Duodenal mucosa (tissue), 2 donors: Measurements from ENCODE around the gene NDUFAF8.

Experiments used
- H3K27ac ChIP-seq: one replicate; pipeline ENCODE4 v1.7.0; 2013; ENCODE audit warnings: low read depth, low read length
- H3K27me3 ChIP-seq, 2 donors: one replicate each; pipeline ENCODE4 v1.7.0; 2013; ENCODE audit warnings: low read length in 2 of 2, control low read depth in 1 of 2; ENCODE audit not compliant: insufficient read depth in 2 of 2, control insufficient read depth in 1 of 2
- H3K36me3 ChIP-seq, 2 donors: one replicate each; pipeline ENCODE4 v1.7.0; 2013; ENCODE audit warnings: low read length in 2 of 2, control low read depth in 1 of 2; ENCODE audit not compliant: insufficient read depth in 2 of 2, control insufficient read depth in 1 of 2
- H3K4me1 ChIP-seq, 2 donors: one replicate each; pipeline ENCODE4 v1.7.0; 2013; ENCODE audit warnings: low read length in 2 of 2, control low read depth in 1 of 2; ENCODE audit not compliant: insufficient read depth in 2 of 2, control insufficient read depth in 1 of 2
- H3K4me3 ChIP-seq, 2 donors: one replicate each; pipeline ENCODE4 v1.7.0; 2013; ENCODE audit warnings: low read length in 2 of 2, low read depth in 1 of 2
- H3K9ac ChIP-seq, 2 donors: one replicate each; pipeline ENCODE4 v1.7.0; 2013; ENCODE audit warnings: low read length in 2 of 2, low read depth in 1 of 2
- H3K9me3 ChIP-seq, 2 donors: one replicate each; pipeline ENCODE4 v1.7.0; 2013; ENCODE audit warnings: low read length in 2 of 2, control low read depth in 1 of 2; ENCODE audit not compliant: control insufficient read depth in 1 of 2

NDUFAF8 gene

DNA sequence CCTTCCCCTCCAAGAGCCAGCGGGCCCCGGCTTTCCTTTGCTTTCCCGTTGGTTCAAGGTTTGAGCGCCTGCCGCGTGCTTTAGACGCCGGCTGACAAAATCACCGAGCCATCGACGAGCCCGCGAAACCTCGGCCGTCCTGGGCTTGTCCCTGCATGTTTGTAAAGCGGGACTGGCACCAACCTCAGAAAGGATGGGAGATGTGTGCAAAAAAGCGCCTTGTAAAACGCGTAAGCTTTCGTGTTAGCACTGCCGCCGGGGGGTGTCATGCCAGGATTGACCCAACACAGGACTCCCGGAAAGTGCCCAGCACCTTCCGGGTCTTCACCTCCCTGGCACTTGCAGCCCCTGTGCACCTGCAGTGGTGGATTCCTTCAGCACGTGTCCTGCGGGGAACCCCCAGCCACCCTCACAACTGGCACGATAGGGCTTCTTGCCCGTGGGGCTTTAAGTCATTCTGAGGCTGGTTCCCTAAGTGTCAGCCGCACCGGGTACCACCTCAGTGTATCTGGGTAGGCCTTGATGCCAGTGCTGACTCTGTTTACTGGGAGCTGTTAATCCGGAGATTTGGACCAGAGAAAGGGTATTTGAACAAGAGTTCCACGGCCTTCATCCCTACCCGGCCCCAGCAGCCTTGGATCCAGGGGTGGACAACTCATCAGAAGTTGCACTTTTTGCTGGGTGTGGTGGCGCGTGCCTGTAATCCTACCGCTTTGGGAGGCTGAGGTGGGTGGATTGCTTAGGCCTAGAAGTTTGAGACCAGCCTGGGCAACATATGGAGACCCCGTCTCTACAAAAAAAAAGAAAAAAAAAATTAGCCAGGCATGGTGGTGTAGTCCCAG lies 817 bp downstream of the NDUFAF8 start:
- Histone ChIP-seq H3K36me3 (peaks cover 0 to 1% of the 10 kb centered on the region in 2 donors), H3K27me3 (no peaks in the 10 kb centered on the region), H3K9ac (peak overlapping the region; percentile 66 to 70), H3K9me3 (no peaks in the 10 kb centered on the region), H3K4me1 (peaks cover 22 to 24% of the 10 kb centered on the region in 2 donors), H3K4me3 (peak overlapping the region; percentile 73 to 82), H3K27ac (no peak overlapping the region)

DNA sequence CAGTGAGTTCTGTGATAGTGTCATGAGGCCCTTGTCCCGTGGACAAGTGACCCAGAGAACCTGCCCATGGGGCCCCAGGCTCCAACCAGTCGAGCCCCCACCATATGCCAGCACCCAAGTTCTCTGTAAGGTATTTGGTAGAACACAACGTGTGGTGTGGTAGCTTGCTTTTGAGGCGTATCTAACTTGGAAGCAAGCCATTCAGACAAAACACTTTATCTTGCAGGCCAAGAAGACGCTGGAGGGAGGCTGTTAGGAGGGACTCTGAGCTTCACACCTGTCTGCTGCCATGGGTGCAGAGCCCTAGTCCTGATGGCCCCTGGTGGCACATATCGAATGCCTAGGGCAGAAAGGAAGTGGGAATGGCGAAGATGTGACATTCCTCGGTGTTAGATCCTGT lies 1.6 kb downstream of the NDUFAF8 start:
- H3K9ac ChIP-seq: no peak overlapping the region
- H3K27ac ChIP-seq: no peak overlapping the region
- H3K9me3 ChIP-seq: no peaks in the 10 kb centered on the region
- H3K4me1 ChIP-seq: peaks cover 22 to 24% of the 10 kb centered on the region in 2 donors
- H3K4me3 ChIP-seq: no peak overlapping the region
- peaks cover 4 to 7% of the 10 kb centered on the region in 2 donors for H3K36me3 ChIP-seq
- H3K27me3 ChIP-seq: no peaks in the 10 kb centered on the region

DNA sequence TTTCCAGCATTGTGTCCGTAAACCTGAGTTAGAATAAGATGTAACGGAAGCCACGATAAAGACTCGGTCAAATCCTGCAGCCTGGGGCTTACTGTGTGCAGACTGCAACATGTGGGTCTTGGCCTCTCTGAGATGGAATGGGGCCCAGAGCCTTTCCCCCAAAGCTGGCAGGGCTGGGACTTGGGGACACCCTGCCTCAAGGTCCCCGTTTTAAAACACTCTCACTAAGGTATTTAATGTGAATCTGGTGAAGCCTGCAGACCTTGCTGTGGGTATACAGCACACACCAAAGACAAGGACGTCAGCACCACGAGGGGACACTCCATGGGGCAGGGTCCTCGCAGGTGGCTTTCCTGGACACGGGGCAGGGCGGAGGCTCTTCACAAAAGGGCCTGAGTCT lies 2.1 kb downstream of the NDUFAF8 start:
- Histone ChIP-seq H3K9ac (no peak overlapping the region), H3K27ac (no peak overlapping the region), H3K36me3 (peaks cover 7 to 8% of the 10 kb centered on the region in 2 donors), H3K27me3 (no peaks in the 10 kb centered on the region), H3K4me3 (no peak overlapping the region), H3K4me1 (peaks cover 22 to 24% of the 10 kb centered on the region in 2 donors), H3K9me3 (no peaks in the 10 kb centered on the region)

DNA sequence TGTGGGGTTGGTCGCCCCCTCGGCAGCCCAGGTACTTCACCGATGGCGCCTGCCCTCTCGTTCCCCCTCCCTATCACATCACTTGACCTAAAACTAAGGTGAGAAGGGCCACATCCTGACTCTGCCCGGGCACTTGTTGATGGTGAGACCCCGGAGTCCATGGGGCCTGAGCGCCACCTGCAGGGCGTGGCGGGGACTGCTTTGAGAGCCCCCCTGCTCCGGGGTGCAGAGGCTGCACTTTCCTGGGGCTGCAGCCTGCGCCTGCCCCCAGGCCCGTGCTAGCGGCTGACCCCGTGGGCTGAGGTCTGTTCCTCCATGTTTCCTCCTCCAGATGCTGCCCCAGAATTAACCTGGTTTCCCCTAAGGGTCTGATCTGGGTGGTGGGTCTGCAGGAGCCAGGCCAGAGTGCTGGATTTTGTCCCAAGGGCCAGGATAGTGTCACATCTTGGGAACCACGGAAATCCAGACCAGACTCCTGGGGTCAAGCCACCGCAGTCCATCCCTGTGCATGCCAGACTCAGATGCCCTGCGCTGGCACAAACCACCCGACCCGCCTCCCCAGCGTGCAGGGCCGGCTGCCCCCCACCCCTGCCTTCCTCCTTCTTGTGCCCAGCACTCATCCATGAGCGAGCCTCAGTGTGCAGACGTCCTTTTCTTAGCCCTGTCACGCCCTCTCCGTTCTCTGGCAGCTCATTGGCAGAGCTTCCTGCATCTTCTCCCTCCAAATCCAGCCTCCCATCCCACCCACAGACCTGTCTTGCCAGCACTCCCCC lies 2.7 kb downstream of the NDUFAF8 start:
- peaks cover 7 to 14% of the 10 kb centered on the region in 2 donors for H3K36me3 ChIP-seq
- H3K27ac ChIP-seq: no peak overlapping the region
- H3K4me1 ChIP-seq: peaks cover 22 to 24% of the 10 kb centered on the region in 2 donors
- no peak overlapping the region for H3K9ac ChIP-seq
- no peak overlapping the region for H3K4me3 ChIP-seq
- H3K9me3 ChIP-seq: no peaks in the 10 kb centered on the region
- H3K27me3 ChIP-seq: no peaks in the 10 kb centered on the region

DNA sequence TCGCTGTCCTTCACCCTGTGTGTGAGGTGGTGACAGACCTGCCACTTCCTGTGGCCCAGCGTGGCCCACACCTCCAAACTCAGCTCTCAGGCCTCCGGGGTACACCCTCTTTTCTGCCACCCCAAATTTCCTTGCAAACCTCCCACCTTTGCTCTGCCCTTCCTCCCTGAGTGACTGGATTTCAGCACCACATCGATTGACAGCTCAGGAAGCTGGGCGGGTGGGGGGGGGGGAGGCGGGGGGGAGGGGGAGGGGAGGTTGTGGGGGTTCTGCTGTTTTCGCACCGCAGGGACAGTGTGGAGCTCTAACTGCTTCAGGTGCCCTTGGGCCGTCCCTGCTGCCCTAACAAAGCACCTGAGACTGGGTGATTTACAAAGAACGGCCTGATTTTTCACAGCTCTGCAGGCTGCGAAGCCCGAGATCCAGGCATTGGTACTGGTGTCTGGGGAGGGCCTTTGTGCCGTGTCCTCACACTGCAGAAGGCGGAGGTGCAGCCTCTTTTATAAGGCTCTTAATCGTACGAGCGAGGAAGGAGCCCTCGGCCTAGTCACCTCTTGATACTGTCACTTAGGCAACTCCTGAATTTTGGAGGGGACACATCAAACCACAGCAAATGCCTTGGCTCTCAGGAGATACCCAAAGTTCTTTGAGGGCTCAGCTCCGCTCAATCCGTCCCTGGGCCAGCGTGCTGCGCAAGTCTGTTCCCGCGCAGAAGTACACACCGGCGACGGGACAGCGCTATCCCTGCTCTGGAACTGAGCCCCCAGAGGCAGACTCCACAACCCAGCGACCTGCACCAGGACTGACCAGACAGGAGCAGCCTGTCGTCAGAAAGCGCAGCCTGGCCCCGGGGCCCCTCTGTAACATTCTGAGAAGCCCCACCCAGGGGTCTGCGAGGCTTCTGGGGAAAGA lies 3.6 kb downstream of the NDUFAF8 start:
- Histone ChIP-seq H3K9ac (no peak overlapping the region), H3K4me1 (peaks cover 17% of the 10 kb centered on the region in 2 donors), H3K36me3 (peaks cover 7 to 17% of the 10 kb centered on the region in 2 donors), H3K27me3 (no peaks in the 10 kb centered on the region), H3K4me3 (no peak overlapping the region), H3K9me3 (no peaks in the 10 kb centered on the region), H3K27ac (no peak overlapping the region)

DNA sequence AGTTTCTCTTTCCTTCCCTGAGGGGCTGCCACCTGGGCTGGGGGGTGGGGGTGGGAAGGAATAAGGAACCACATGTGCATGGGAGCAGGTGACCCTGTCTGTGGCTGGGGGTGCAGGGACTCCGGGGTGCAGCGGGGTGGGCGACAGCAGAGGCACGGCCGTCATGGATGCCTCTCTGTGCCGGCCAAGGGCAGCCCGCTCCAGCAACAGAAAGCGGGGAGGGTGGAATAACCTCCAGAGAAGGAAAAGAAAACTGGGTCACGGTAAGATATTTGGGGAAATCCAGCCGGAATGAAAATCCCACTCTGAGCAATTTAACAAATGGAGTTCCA lies 4.2 kb downstream of the NDUFAF8 start:
- H3K27me3 ChIP-seq: no peaks in the 10 kb centered on the region
- no peaks in the 10 kb centered on the region for H3K9me3 ChIP-seq
- H3K4me3 ChIP-seq: no peak overlapping the region
- H3K36me3 ChIP-seq: peaks cover 7 to 17% of the 10 kb centered on the region in 2 donors
- peaks cover 10 to 12% of the 10 kb centered on the region in 2 donors for H3K4me1 ChIP-seq
- no peak overlapping the region for H3K9ac ChIP-seq
- H3K27ac ChIP-seq: no peak overlapping the region

DNA sequence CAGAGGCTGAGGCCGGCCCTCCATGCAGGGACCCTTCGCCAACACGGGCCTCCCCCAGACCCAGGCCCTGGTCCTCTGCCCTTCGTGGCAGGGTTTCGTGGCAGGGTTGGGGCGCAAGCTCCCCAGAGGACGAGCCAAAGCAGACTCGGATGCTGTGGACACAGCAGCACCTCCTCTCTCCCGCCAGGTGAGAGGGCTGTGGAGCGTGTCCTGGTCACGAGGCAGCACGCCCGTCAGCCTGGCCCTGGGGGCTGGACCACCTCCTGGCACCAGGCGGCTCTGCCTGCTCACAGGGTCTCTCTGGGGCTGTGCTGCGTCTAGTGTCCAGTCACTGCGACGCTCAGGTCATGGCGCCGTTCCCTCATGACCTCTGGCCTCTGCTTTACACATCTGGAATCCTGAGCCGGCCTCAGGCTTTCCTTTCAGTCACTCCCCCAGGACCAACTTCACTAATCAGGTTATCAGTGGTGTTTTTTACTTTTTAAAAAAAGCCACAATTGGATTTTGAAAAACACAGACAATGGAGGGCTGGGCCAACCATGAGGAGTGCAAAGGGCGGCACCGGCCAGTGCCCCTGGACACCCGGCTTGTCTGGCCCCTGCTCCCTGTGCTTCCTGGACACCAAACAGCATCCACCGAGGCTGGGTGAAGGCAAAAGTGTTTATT lies 5.4 kb downstream of the NDUFAF8 start:
- peaks cover 8 to 12% of the 10 kb centered on the region in 2 donors for H3K4me1 ChIP-seq
- H3K9ac ChIP-seq: no peak overlapping the region
- no peak overlapping the region for H3K4me3 ChIP-seq
- H3K9me3 ChIP-seq: no peaks in the 10 kb centered on the region
- no peaks in the 10 kb centered on the region for H3K27me3 ChIP-seq
- H3K36me3 ChIP-seq: peaks cover 9 to 19% of the 10 kb centered on the region in 2 donors
- H3K27ac ChIP-seq: no peak overlapping the region

DNA sequence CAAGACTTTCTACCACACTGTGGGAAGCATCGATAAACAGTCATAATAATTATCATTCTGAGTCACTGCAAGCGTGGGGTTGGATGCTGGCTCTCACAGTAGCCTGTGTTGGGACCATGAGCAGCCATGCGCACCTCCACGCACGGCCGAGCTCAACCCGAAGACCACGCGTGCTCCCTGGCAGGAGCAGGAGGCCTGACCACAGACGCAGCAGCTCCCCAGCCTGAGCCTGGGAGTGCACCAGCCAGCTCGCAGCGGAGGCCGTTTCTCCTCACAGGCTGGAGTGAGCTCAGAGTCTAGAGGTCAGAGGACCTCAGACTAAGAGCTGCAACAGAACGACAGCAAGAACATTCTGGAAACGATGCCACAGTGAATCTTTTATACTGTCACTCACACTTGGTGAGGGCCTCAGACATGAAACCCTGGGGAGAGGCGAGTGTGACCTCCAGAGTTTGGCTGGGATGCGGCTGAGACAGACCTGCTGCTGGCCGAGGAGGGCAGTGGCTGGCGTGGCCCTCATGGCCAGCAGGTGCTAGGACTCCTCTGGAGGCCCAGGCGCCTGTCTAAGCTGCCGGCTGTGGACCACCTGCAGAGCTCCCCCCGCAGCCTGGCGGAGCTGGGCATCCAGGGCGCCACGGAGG lies 6.0 kb downstream of the NDUFAF8 start:
- peaks cover 5 to 11% of the 10 kb centered on the region in 2 donors for H3K4me1 ChIP-seq
- no peak overlapping the region for H3K27ac ChIP-seq

DNA sequence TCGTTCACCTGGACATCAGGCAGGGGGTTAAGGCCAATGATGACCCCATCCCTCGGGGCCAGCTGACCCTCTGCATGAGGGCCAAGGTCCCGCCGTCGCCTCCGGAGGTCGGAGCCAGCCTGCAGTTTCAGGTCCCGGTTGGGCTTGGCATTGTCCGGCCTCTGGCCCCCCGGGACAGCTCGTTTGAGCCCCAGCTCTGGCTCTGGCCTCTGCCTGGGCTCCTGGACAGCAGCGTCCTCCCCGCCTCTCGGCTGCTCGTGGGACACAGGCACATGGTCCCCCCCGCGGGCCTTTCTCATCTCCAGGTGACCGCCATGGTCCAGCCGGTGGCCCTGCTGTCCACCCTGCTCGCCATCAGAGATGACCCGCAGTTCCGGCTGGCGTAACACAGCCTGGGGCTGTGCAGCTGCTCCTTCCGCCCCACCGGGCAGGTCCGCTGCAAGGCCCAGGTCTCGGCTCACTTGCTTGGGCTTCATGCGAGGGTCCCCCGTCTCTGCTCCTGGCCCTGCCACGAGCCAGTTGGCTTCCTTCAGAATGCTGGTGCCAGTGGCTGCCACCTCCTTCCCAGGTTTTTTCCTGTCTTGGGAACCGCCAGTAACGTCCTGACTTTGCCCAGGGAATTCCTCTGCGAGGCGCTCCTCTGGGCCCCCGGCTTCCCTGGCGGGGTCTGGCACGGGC lies 6.7 kb downstream of the NDUFAF8 start:
- H3K27me3 ChIP-seq: no peaks in the 10 kb centered on the region
- no peak overlapping the region for H3K4me3 ChIP-seq
- H3K9ac ChIP-seq: no peak overlapping the region
- H3K9me3 ChIP-seq: no peaks in the 10 kb centered on the region
- H3K4me1 ChIP-seq: peaks cover 8 to 13% of the 10 kb centered on the region in 2 donors
- peaks cover 13 to 29% of the 10 kb centered on the region in 2 donors for H3K36me3 ChIP-seq
- H3K27ac ChIP-seq: no peak overlapping the region

More for the DNA sequence above, 6.0 kb downstream of the NDUFAF8 start:
- no peaks in the 10 kb centered on the region for H3K27me3 ChIP-seq
- H3K36me3 ChIP-seq: peaks cover 13 to 26% of the 10 kb centered on the region in 2 donors
- no peaks in the 10 kb centered on the region for H3K9me3 ChIP-seq
- H3K9ac ChIP-seq: no peak overlapping the region
- no peak overlapping the region for H3K4me3 ChIP-seq
